GOT3 (cell line): ENCODE measurements around the gene CDC42SE2.
"Not testable (repeated sequence)": the region's sequence is repeated elsewhere in the genome, so short reads cannot be mapped to it uniquely, and the experiment has no call there.

Source experiments
- DNase-seq: peaks from one replicate; lab custom pipeline; 2025; ENCODE audit warnings: mixed read lengths; lab: John Stamatoyannopoulos, UW

CDC42SE2 gene

DNA sequence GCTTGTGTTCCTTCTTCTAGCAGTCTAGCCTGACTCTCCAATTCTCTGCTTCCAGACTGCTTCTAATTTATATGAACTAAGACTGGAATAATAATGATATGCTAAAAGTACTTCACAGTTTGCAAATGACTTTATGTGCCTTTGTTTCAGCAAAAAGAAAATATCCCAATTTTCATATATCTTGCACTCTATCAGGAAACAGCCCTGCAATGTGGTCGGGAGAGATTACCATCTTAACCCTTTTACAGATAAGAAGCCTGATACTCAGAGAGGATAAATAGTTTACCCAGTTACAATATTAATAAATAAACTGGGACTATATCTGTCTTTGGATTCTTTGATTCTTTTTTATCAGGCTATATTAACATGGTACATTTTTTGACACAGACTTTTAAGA, 126.0 kb downstream of the CDC42SE2 start:
- no peak for DNase-seq

DNA sequence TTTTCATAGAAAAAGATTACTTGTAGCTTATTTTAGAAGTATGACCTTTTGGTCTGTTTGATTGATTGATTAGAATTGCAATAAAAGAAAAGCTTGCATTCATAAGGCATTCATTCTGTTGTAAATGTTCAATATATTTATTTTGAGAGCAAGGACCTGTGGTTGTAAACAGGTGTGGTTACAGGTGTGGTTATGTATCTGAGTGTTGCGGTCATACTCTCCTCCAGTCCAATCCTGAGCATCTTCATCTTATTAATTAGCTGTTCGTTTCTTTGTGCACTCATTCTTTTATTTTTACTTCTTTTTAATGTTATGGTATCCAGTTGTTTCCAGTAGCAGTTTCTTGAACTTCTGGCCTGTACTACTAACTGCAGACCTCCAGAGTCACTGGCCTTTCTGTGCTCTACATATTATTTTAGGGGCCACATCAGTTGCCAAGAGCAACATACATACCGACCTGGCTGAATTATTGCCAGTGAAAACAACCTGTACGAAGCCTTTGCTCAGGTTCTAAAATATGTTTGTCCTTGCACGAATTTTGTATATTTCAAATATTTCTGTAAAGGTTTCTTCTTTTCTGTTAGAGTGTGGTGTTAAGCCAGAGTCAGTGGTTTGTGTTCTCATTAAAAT, 128.7 kb downstream of the CDC42SE2 start:
- no peak for DNase-seq

DNA sequence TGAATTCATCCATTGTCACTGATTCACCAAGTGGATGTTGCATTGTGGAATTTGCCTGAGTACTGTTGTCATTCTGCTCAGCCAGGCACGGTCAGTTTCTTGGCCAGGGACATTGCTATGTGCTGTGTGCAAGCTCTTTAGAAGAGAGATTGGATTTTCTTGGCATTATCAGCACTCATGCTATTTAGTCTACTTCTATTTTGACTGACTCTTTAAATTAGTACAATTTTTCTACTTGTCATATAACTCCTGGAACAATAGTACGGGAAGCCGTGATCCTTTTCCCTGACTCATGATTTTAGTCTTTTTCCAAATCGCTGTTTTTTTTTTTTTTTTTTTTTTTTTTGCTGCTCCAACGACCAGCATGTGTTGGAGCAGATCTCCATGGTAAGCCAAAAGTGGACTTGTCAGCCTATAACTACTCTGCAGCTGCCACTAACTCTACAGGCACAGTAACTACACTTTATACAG, 129.7 kb downstream of the CDC42SE2 start:
- DNase-seq: no peak

DNA sequence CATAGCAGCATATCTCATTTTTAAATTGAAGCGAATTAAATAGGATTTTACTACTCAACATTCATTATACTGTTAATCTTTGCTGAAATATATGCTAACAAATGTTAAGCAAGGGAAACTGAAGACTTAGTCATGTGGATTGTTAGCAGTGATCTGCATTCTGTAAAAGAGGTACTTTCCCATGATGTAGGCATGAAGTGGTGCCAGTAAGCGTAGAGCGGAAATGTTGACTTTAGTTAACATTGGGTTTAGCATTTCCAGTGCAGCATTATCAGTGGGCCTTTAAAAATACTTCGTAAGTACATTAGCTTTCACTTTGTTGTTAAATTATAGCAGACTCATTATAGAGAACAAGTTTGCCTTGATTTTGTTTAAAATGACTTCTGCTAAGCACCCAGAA, 130.3 kb downstream of the CDC42SE2 start:
- DNase-seq: no peak

DNA sequence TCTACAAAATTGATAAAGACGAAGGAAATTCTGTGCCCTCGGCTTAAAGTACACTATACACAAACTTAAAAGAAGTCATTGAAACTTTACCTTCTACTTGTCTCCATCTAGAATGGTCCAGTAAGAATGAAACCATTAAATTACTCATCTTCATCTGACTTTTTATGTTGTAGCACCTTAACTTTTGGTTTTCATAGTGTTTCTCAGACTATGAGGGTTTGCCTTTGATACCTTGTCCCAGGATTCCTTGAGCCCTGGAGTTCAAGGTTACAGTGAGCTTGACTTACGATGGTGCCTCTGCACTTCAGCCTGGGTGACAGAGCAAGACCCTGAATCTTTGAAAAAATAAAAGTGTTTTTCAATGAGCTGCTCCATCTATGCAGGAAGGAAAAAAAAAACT, 132.2 kb downstream of the CDC42SE2 start:
- DNase-seq: no peak

DNA sequence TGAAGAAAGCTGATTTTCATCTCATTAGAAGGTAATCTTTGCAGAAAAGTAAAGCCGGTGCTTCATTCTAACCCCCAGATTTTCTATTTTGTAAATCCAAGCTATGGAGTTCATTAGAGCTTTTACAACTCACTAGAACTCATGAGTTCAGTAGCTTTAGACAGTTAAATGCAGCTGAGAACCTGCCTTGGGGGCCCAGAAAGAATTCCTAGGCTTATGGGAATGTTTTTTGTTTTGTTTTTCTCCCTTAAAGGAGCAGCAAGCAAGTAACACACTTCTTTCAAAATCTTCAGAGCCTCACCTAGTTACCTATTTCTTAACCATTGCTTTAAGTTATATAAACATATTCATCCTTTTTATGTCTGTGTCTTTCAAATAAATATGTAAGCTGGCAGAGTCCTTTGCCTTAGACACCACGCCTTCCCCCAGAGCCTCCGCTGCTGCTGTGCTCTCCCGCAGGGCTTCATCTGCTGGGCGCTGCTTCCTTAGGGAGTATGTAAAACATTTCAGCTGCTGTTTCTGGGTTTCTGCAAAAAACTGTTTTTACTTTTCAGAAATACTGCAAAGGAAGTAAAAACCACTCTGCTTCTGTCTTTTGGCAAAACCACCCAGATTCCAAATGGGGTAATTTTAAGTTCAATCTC, 132.9 kb downstream of the CDC42SE2 start:
- no peak for DNase-seq

DNA sequence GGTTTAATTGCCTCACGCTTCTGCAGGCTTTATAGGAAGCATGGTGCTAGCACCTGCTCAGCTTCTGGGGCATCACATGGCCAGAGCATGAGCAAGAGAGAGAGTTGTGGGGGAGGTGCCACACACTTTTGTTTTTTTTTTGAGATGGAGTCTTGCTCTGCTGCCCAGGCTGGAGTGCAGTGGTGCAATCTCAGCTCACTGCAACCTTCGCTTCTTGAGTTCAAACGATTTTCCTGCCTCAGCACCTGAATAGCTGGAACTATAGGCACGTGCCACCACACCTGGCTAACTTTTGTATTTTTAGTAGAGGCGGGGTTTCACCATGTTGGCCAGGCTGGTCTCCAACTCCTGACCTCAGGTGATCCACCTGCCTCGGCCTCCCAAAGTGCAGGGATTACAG, 135.2 kb downstream of the CDC42SE2 start:
- DNase-seq: not testable (repeated sequence)

DNA sequence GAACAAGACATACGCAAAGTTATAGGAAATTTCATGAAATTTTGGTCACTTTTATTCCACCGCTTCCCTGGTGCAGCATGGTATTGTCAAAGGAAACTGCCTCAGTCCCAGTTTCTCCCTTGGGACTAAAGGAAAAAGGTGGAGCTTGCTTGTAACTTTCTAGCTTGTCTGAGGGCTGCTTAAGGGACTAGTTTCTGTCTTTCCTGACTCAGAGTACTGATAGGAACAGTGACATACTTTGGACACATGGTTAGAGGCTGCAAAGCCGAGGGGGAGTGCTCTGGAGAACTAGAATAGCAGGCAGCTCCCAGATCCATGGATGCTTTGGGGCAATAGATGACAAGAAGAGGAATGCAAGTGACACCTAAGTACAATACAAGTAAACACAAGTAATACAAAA, 136.7 kb downstream of the CDC42SE2 start:
- no peak for DNase-seq

DNA sequence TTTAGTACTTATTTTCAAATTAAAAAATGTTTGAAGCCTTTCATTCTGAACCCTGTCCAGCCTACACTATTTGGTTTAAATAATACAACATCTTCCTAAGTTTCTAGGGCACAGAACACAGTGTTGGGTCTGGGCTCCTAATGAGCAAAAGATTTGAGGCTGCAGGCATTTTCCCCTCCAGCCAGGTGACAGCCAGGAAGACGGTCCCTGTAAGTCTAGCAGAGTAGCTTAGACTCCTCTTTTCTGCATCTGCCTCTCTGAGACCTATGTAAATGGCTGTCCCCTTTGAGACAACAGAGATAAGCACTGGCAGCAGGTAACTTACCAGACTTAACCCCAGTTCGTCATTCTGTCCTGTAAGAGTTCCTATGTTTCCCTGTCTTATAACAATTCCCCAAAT, 141.8 kb downstream of the CDC42SE2 start:
- DNase-seq: no peak

DNA sequence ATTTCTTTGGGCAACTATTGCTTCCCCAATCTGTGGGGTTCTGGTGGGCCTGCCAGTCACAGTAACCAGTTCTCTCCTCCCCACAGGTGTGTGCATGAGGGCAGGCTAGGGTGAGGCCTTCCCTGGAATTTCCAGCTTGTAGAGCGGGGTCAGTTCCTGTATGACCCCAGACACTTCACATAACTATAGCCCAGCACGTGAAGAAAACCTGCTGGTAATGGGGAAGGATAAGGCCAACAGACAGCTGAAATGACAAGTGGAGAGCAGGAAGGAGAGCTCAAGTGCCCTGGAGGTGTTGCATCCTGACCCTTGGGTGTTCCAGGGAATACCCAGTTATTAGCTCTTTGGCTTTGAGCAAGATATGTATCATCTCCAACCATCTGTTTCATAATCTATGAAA, 142.2 kb downstream of the CDC42SE2 start:
- DNase-seq: no peak

DNA sequence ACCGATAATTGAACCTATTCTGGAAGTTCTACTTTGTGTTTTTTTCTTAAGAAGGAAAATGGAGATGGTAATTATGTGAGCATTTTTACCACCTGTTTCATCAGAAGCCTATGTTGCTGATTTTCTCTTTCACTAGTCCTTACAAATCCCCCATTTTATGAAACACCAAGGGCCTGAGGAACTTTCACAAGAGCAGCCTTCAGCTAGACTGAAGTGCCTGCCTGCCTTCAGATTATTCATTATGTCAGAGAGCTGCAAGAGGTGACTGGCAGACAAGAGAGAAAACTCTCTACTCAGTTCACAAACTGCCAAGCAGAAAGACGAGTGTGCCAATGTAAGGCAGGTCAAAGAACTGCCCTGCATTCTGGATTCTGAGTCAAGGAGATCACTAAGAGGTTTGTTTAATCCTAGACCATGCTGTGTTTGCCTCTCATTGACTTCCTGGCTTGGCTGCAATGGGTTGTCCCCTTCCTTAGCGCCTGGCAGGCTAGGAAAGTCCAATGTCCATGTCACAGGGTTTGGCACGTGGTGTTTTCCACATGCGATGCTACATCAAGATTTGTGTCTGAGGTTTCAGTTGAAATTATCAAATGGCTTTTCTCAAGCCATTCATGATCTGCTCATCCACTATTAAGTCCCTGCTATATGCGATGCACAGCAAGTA, 143.3 kb downstream of the CDC42SE2 start:
- DNase-seq: no peak

DNA sequence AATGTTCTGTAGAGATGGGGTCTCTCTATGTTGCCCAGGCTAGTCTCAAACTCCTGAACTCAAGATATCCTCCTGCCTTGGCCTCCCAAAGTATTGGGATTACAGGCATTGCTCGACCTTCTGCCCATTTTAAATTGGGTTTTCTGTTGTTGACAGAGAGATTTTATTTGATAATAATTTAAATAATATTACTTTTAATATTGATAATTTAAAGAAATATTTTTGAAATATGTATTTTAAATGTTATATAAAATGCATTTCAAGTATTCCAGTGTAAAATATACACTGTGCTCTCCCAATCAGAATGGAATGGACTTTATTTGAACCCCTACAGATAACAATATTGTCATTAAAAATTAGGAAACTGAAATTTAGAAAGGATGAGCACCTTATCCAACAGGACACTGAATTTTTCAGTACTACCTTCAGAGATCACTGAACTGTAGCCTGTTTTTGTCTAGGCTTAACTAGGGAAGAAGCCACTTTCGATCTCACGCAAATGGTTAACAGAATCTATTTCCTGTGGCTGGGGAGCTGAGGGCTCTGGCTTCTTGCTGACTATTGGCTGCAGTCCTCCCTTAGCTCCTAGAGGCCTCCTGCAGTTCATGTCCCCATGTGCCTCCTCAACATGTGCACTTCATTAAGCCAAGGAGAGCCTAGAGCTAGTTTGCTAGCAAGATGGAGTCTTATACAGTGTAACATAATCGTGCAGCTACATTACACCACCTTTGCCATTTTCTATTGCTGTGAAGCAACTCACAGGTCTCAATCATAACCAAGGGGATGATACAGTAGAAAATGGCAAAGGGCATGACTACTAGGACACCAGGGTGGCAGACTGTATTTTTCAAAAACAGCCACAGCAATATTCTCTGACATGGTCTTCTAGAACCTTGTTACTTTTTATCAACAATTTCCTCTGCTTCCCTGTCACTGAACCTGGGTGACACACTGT, 150.0 kb downstream of the CDC42SE2 start:
- no peak for DNase-seq

DNA sequence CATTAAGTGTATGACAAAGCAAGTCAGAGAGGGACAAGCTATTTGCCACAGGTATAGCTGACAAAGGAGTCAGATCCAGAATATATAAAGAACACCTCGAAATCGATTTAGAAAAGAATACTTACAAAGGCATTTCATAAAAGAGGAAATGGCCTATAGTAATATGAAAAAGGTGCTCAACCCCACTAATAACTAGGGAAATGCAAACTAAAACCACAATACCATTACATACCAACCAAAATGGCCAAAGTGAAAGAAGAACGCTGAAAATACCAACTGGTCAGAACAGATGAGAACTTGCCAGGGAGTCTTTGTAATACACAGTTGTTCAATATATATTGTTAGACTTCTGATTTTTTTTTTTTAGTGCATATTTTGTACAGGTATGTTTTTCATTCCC, 152.9 kb downstream of the CDC42SE2 start:
- no peak for DNase-seq

DNA sequence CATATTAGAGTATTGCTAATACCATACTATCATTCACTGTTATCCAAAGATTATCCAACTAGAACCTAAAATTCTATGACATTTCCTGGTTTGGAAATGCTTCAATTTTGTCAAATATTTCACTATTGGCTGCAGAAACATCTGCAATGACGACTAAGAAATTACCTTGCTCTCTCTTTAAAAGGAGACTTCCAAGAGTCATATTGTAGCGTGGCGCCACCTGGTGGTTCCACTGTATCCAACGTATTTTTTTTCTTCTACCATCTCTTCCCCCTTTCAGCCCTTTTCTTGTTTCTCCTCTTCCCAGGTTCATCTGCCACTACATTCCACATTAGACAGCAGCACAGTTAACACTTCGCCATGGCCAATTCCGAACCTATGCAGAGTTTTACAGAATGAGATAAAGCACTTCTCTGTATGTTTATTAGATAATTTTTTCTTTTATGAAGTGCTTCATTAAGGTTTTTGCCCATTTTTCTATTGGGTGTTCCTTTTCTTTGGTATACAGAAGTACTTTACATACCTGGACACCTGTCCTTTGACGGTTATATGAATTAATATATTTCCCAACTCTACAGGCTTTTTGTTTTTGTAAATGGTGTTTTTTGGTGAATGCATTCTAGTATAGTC, 153.5 kb downstream of the CDC42SE2 start:
- DNase-seq: no peak

DNA sequence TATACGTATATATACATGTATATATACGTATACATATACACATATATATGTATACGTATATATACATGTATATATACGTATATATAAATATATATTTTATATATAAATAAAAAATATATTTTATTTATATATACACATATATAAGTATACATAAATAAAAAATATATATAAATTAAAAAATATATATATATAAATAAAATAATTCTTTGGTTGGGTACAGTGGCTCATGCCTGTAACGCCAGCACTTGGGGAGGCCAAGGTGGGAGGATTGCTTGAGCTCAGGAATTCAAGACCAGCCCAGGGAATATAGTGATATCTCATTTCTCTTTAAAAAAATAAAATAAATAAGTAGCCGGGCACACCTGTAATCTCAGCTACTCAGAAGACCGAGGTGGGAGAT, 155.0 kb downstream of the CDC42SE2 start:
- DNase-seq: no peak

DNA sequence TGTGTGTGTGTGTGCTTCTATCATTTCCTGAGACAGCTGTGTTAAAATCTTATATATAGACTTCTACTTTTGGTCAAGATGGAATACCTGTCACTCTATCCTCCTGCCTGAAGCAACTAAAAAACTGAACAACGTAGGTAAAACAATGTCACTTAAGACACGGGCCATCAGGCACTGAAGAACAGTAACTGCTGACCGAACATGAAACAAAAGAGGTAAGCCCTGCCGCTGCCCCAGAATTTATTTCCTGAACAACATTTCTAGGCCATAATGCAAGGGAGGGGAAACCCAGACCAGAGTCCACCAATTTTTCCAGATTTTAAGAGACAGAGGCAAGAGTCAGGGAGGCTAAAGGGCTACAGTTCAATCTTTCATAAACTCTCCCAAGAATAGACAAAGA, 156.0 kb downstream of the CDC42SE2 start:
- DNase-seq: no peak

DNA sequence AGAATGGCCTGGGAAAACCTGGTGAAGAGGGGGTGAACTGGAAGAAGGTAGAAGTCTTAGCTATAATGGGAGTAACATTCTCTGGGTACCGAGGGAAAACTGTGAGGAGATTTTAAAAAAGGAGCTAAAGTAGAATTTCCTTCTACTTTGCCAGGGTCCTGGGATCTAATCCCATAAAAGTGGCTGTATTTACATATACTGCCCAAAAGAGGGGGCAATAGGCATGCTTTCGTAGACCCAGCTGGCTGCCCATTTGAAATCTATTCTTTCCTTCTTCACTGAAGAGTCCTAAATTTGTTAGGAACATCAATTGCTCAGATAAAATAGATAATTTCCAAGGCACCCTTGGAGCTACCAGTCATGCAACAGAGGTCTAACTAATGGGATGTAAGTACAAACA, 159.2 kb downstream of the CDC42SE2 start:
- DNase-seq: no peak

DNA sequence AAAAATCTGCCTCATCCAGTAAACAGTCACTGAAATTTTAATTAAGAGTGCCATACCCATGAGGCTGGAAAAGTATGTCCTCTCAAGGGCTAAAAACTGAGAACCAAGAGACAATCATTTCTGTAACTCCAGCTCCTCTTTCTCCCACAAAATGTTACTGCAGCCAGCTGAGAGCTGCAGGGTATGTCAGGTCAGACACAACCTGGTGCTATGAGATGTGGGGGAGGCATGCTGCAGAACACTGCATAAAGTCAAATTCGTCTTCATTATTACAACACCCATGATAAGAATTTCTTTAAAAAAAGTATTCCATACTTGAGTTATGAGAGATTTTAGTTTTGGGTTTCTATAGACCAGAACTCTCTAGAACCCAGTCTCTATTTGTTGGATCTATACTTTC, 162.2 kb downstream of the CDC42SE2 start:
- no peak for DNase-seq

DNA sequence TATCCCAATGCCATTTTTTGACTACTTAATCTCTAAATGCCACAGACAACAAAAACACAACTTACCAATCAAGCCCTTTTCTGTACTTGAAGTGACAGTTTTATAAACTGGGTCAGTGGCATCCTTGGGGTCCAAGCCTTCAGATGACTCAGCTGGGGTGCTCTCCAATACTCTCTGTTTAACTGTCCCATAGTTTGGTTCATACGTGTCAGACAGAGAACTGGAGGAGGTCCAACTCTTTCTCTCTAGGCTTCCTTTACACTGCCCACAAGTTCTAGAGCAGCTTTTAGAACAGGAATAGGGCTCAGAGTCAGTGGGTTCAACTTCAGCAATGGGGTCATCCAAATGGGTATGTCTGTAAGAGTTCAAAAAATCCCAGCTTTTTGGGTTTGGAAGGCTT, 166.9 kb downstream of the CDC42SE2 start:
- no peak for DNase-seq

DNA sequence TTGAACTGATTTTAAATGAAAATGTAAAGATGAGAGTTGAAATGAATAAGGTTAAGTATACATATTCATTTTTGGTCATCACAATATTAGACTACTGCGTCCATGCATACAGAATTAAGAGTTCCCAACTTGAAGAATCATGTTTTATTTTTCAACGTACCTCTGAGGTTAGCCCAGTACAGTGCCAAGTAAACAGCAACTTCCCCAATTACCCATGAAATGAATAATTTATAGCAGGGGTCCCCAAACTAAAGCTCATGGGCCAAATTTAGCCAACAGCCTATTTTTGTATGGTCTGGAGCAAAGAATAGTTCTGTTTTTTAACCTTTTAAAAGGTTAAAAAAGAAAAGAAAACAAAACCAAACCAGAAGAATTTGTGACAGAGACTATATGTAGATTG, 167.9 kb downstream of the CDC42SE2 start:
- DNase-seq: no peak

DNA sequence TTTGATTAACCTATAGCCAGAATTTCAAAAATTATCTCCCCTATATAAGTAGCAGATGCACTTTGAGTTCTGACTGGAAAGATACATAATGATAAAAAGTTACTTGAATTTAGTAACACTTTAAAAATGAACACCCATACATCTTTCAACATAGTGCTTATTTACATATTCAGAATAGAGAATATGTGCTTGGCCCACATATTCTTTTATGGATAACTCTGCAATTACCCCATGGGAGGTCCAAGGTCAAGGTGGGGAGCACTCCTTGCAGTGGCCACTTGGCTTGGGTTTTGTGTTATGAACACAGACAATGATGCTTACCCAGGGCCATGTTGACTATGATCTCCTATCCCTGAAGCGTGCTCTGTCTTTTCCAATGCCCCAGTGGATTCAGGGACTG, 169.3 kb downstream of the CDC42SE2 start:
- no peak for DNase-seq

DNA sequence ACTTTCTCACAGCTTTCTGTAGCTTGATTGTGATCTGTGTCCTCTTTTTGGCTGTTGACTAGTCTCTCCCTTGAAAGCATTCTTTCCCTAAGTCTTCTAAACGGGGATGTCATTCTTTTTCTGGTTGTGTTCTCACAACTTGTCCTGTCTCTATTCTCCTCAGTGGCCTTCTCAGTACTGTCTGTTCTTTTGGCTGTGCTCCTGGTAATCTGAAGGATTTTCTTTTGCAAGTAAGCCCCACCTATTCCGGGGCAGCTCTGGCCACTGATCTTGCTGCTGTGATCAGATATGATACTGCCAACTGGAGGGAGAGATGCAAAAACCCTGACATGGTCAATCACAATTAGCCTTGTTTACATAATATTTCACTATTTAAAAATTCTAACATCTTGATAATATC, 172.2 kb downstream of the CDC42SE2 start:
- DNase-seq: no peak
